ENCODE measurements around the gene CTNND2.

Gene CTNND2

DNA sequence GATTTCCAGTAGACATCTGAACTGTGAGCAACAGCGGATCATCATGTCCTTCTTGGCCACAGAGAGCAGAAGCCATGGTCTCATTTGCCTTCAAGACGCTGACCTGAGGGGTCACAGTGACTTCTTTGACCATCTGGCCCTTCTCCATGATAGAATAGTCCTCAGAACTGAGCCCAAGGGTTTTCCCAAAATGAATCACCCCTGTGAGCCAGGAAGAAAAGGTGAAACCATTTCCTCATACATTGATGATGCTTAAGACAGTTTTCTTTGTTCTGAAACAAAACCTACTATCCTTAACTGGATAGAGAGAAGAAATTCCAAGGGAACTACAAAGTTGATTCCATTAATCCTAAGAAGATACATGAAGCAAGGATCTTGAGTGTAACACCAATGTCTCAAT is 503.9 kb downstream of the CTNND2 start:
- Histone ChIP-seq H3K36me3 (no peaks in the 10 kb centered on the region), H3K4me3 (ENCODE audit: low read depth, low read length) (no peak overlapping the region), H3K27me3 (no peaks in the 10 kb centered on the region), H3K4me1 (no peaks in the 10 kb centered on the region), H3K9me3 (no peaks in the 10 kb centered on the region)
- DNase-seq, result no peak
- TF ChIP-seq, protein P1, sequence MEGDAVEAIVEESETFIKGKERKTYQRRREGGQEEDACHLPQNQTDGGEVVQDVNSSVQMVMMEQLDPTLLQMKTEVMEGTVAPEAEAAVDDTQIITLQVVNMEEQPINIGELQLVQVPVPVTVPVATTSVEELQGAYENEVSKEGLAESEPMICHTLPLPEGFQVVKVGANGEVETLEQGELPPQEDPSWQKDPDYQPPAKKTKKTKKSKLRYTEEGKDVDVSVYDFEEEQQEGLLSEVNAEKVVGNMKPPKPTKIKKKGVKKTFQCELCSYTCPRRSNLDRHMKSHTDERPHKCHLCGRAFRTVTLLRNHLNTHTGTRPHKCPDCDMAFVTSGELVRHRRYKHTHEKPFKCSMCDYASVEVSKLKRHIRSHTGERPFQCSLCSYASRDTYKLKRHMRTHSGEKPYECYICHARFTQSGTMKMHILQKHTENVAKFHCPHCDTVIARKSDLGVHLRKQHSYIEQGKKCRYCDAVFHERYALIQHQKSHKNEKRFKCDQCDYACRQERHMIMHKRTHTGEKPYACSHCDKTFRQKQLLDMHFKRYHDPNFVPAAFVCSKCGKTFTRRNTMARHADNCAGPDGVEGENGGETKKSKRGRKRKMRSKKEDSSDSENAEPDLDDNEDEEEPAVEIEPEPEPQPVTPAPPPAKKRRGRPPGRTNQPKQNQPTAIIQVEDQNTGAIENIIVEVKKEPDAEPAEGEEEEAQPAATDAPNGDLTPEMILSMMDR (IDR thresholded peaks at IDR 0.05; ENCODE audit: low read depth, low read length), result no peak

GRCh38 chr5:11398728-11399127 is 505.5 kb downstream of the CTNND2 start:
- H3K4me1 ChIP-seq, result no peaks in the 10 kb centered on the region
- H3K9me3 ChIP-seq, result no peaks in the 10 kb centered on the region
- no peaks in the 10 kb centered on the region for H3K27me3 ChIP-seq
- no peak overlapping the region for H3K4me3 ChIP-seq (ENCODE audit: low read depth, low read length)
- TF ChIP-seq, protein P1 (IDR thresholded peaks at IDR 0.05; ENCODE audit: low read depth, low read length), result no peak
- H3K36me3 ChIP-seq, result no peaks in the 10 kb centered on the region
- no peak for DNase-seq

DNA sequence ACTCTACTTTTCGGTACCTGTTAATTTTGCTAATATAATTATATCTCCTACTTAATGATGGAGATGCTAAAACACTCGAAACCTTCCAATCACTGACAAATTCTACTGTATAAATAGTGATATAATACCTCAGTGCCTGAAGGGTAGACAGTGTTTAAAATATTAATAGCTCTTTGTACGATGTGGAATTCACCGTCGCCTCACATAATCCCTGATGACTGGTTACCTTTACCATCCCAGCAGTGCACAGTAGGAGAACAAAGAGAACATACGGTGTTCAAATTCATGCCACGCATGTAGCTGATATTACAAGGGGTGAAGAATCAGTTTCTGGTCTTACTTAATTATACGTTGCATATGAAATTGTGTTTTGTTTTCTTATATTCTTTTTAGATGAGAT is 506.7 kb downstream of the CTNND2 start:
- TF ChIP-seq, protein P1 (IDR thresholded peaks at IDR 0.05; ENCODE audit: low read depth, low read length), result no peak
- H3K4me3 ChIP-seq (ENCODE audit: low read depth, low read length), result no peak overlapping the region
- DNase-seq, result no peak
- H3K27me3 ChIP-seq, result no peaks in the 10 kb centered on the region
- no peaks in the 10 kb centered on the region for H3K4me1 ChIP-seq
- no peaks in the 10 kb centered on the region for H3K9me3 ChIP-seq
- no peaks in the 10 kb centered on the region for H3K36me3 ChIP-seq

DNA sequence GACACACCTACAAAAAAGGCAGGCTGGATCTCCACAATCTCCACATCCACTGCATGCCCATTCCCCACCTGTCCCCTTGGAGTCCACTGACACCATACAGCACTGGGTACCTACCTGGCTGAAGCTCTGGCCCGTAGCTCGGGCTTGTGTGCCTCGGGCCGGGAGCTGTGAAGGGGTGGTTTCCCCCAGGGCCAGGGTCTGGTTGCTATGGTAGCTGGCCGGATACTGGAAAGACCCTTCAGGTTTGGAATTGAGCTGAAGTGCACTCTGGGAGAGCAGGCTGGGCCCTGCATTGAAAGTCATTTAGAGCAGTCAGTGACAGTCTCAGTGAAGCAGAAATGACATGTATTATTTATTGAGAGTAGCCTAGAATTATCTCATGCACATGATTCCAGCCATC is 507.3 kb downstream of the CTNND2 start:
- Histone ChIP-seq H3K9me3 (no peaks in the 10 kb centered on the region), H3K4me1 (no peaks in the 10 kb centered on the region), H3K27me3 (no peaks in the 10 kb centered on the region), H3K36me3 (no peaks in the 10 kb centered on the region), H3K4me3 (ENCODE audit: low read depth, low read length) (no peak overlapping the region)
- TF ChIP-seq, protein P1 (IDR thresholded peaks at IDR 0.05; ENCODE audit: low read depth, low read length), result no peak
- no peak for DNase-seq

- H3K4me3 ChIP-seq (ENCODE audit: low read depth, low read length), result no peak overlapping the region
- DNase-seq, result no peak
- no peaks in the 10 kb centered on the region for H3K9me3 ChIP-seq
- H3K4me1 ChIP-seq, result no peaks in the 10 kb centered on the region
- no peaks in the 10 kb centered on the region for H3K36me3 ChIP-seq
- TF ChIP-seq, protein P1 (IDR thresholded peaks at IDR 0.05; ENCODE audit: low read depth, low read length), result no peak
- H3K27me3 ChIP-seq, result no peaks in the 10 kb centered on the region
These were observed 509.3 kb downstream of the CTNND2 start for GRCh38 chr5:11394933-11395332.

- DNase-seq, result no peak
- peaks cover 11% of the 10 kb centered on the region for H3K27me3 ChIP-seq
These were observed 513.9 kb downstream of the CTNND2 start for GRCh38 chr5:11390291-11390767.

More at GRCh38 chr5:11390291-11390767, 513.9 kb downstream of the CTNND2 start:
- TF ChIP-seq, protein P1 (IDR thresholded peaks at IDR 0.05; ENCODE audit: low read depth, low read length), result no peak
- H3K4me3 ChIP-seq (ENCODE audit: low read depth, low read length), result no peak overlapping the region
- no peaks in the 10 kb centered on the region for H3K4me1 ChIP-seq
- H3K9me3 ChIP-seq, result no peaks in the 10 kb centered on the region
- H3K36me3 ChIP-seq, result no peaks in the 10 kb centered on the region
